K562 (cell line): ENCODE results near the gene SLFN14. TPM values are rescaled to one million over a fixed set of nuclear protein-coding genes. Genes with fewer than 3 reads are reported as not detected.

ENCODE experiments used
- C11orf30 ChIP-seq: fragments of 450-650 bp; IDR thresholded peaks from 2 replicates; pipeline ENCODE4 v1.6.1; 2016; ENCODE audit warnings: low read depth, mild to moderate bottlenecking
- GABPA ChIP-seq: fragments of 200-800 bp; sonication (Bioruptor generic); conservative IDR thresholded peaks from 2 replicates; pipeline ENCODE4 v1.6.1; 2016; ENCODE audit warnings: low read depth, missing genetic modification characterization, missing compliant biosample characterization
- GATA2 ChIP-seq: sonication (generic); formaldehyde crosslinking; IDR thresholded peaks from 2 replicates; pipeline ENCODE4 v1.4.0; 2020; ENCODE audit warnings: mild to moderate bottlenecking, missing genetic modification reagents
- HEY1 ChIP-seq: fragments of 250-450 bp; sonication (Bioruptor Pico); IDR thresholded peaks from 2 replicates; pipeline ENCODE4 v1.5.0; 2020; ENCODE audit warnings: mild to moderate bottlenecking, moderate library complexity, borderline replicate concordance
- LCOR ChIP-seq: sonication (generic); formaldehyde crosslinking; IDR thresholded peaks from 2 replicates; pipeline ENCODE4 v1.8.0; 2022; ENCODE audit warnings: mild to moderate bottlenecking, missing genetic modification reagents
- MAFF ChIP-seq: IDR thresholded peaks from 2 replicates; pipeline ENCODE4 v1.6.1; 2012; ENCODE audit warnings: low read length, improper control_type of control experiment
- MAFG ChIP-seq: fragments of 450-650 bp; conservative IDR thresholded peaks from 2 replicates; pipeline ENCODE4 v1.6.1; 2016; ENCODE audit warnings: missing genetic modification characterization, missing compliant biosample characterization
- MBD2 ChIP-seq: sonication (generic); IDR thresholded peaks from 2 replicates; pipeline ENCODE4 v1.6.1; 2016; ENCODE audit warnings: low read depth, borderline replicate concordance
- POLR2A ChIP-seq: fragments of 450-650 bp; conservative IDR thresholded peaks from 2 replicates; pipeline ENCODE4 v1.6.1; 2016
- PRDM10 ChIP-seq: fragments of 450-650 bp; IDR thresholded peaks from 2 replicates; pipeline ENCODE4 v1.6.1; 2018; ENCODE audit not compliant: partially characterized antibody
- PYGO2 ChIP-seq: fragments of 450-650 bp; IDR thresholded peaks from 2 replicates; pipeline ENCODE4 v1.6.1; 2016; ENCODE audit warnings: mild to moderate bottlenecking, missing genetic modification characterization, moderate library complexity, missing compliant biosample characterization
- SMARCC2 ChIP-seq: fragments of 450-650 bp; IDR thresholded peaks from 2 replicates; pipeline ENCODE4 v1.6.1; 2017; ENCODE audit warnings: antibody characterized with exemption, moderate library complexity, mild to moderate bottlenecking, low read depth
- SMARCE1 ChIP-seq: fragments of 450-650 bp; IDR thresholded peaks from 2 replicates; pipeline ENCODE4 v1.7.1; 2016; ENCODE audit warnings: mild to moderate bottlenecking
- SPI1 ChIP-seq: IDR thresholded peaks from 2 replicates; pipeline ENCODE4 v1.6.1; 2011; ENCODE audit warnings: low read depth, low read length, control low read depth, borderline replicate concordance
- TCF7L2 ChIP-seq: fragments of 150-350 bp; IDR thresholded peaks from 2 replicates; pipeline ENCODE4 v1.6.1; 2016; ENCODE audit warnings: low read depth, mild to moderate bottlenecking, low read length, moderate library complexity
- polyA plus RNA-seq, 8 experiments: library from polyadenylated mRNA; depleted of rRNA in 4 of 8; stranded (reverse) in 5 of 8; unstranded in 3 of 8; fragments of >200 nt; fragmentation: Nextera tagmentation in 2 of 8; fragmentation: Illumina TruSeq in 1 of 8; extraction: Ambion mirVana in 2 of 8; extraction: Trizol in 1 of 8; gene quantifications; 2 replicates each; pipeline versions ENCODE4 v1.2.1 to v1.2.3, GENCODE V29; 2011 to 2014; ENCODE audit warnings: inconsistent platforms in 1 of 8, missing spikeins in 1 of 8
- total RNA-seq, 7 experiments: library from RNA; depleted of rRNA in 6 of 7; stranded (reverse); fragments of >200 nt in 6 of 7; fragmentation: Illumina TruSeq in 2 of 7; extraction: Trizol in 2 of 7; gene quantifications; 2 replicates each; pipeline versions ENCODE4 v1.2.1 to v1.2.3, GENCODE V29; 2011 to 2021; ENCODE audit warnings: low replicate concordance in 1 of 7
- TF ChIP-seq, protein P1 (sequence below), 2 experiments: IDR thresholded peaks in 1 of 2; conservative IDR thresholded peaks in 1 of 2; 2 replicates each; pipeline ENCODE4 v1.6.1; 2016; ENCODE audit warnings: low read depth in 2 of 2, mild to moderate bottlenecking in 1 of 2, missing compliant biosample characterization in 1 of 2, missing genetic modification characterization in 1 of 2, moderate library complexity in 1 of 2
- TF ChIP-seq, protein P2 (sequence below): fragments of 450-650 bp; IDR thresholded peaks from 2 replicates; pipeline ENCODE4 v1.6.1; 2017; ENCODE audit warnings: antibody characterized with exemption, mild to moderate bottlenecking

SLFN14 gene
- total and polyA plus RNA-seq, 9 of the 15 experiments (the other 6 are each of a cell fraction or from before 2014, with no cell fraction given) = 1.3 to 4.3 (median 3.1) TPM

DNA sequence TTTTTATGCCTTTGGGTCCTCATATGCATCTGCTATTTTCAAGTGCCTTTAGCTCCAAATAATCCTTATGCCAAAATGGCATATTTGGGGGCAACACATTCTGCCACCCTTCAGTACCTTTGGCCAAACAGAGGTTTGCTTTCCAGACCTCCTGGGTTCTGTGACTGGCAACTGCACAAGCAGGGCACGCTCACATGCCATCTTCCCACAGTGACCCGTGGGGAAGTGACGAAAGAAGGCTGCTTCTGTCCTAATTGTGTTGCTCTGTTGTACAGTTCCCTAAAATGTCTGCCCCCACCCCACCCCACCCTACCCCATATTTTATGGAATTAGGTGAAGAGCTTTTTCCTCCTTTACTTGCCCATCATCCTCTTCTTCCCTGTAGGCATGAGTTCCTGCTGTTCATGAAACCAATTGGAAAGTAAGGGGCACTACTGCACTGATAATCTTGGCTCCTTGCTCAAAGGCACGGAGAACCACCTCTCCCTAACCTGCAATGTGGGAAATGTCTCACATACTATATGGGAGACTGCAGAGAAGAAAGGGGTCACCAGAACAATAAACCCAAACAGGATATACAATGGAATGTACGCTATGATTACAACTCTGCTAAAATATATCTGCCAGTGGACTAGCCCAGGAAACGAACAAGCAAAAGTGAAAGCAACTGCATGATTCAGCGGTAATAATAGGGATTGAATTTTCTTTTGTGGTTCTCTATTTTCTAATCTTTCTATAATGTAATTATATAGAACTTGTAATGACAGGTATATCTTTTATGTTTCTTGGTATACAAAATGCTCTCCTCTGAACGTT, 19.8 kb downstream of the SLFN14 start (continued):
- TF ChIP-seq LCOR (CRISPR knock-in tag) (no peak), SMARCE1 (0 out of 2 replicates have a peak, but pooled peaks have one; percentile 21), HEY1 (CRISPR knock-in tag) (no peak), GATA2 (CRISPR knock-in tag) (no peak), PRDM10 (peak; percentile 81), GABPA (tag) (0 out of 2 replicates have a peak, but pooled peaks have one; percentile 32), POLR2A (peak; percentile 31; the same call in 1 of the 2 replicates), PYGO2 (tag) (no peak), MAFG (tag) (peak; percentile 82), C11orf30 (peak; percentile 87), SMARCC2 (peak; percentile 70; the same call in 1 of the 2 replicates), SPI1 (0 out of 2 replicates have a peak, but pooled peaks have one; percentile 34), TCF7L2 (no peak), MAFF (peak; percentile 66), MBD2 (0 out of 2 replicates have a peak, but pooled peaks have one; percentile 28)
- TF ChIP-seq, protein P1, sequence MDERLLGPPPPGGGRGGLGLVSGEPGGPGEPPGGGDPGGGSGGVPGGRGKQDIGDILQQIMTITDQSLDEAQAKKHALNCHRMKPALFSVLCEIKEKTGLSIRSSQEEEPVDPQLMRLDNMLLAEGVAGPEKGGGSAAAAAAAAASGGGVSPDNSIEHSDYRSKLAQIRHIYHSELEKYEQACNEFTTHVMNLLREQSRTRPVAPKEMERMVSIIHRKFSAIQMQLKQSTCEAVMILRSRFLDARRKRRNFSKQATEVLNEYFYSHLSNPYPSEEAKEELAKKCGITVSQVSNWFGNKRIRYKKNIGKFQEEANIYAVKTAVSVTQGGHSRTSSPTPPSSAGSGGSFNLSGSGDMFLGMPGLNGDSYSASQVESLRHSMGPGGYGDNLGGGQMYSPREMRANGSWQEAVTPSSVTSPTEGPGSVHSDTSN (CRISPR knock-in tag; IDR thresholded peaks at IDR 0.05; ENCODE audit: low read depth) = no peak
- TF ChIP-seq, protein P1 (tag; conservative IDR thresholded peaks at IDR 0.05; ENCODE audit: low read depth) = peak; percentile 13; the same call in 1 of the 2 replicates
- TF ChIP-seq, protein P2, sequence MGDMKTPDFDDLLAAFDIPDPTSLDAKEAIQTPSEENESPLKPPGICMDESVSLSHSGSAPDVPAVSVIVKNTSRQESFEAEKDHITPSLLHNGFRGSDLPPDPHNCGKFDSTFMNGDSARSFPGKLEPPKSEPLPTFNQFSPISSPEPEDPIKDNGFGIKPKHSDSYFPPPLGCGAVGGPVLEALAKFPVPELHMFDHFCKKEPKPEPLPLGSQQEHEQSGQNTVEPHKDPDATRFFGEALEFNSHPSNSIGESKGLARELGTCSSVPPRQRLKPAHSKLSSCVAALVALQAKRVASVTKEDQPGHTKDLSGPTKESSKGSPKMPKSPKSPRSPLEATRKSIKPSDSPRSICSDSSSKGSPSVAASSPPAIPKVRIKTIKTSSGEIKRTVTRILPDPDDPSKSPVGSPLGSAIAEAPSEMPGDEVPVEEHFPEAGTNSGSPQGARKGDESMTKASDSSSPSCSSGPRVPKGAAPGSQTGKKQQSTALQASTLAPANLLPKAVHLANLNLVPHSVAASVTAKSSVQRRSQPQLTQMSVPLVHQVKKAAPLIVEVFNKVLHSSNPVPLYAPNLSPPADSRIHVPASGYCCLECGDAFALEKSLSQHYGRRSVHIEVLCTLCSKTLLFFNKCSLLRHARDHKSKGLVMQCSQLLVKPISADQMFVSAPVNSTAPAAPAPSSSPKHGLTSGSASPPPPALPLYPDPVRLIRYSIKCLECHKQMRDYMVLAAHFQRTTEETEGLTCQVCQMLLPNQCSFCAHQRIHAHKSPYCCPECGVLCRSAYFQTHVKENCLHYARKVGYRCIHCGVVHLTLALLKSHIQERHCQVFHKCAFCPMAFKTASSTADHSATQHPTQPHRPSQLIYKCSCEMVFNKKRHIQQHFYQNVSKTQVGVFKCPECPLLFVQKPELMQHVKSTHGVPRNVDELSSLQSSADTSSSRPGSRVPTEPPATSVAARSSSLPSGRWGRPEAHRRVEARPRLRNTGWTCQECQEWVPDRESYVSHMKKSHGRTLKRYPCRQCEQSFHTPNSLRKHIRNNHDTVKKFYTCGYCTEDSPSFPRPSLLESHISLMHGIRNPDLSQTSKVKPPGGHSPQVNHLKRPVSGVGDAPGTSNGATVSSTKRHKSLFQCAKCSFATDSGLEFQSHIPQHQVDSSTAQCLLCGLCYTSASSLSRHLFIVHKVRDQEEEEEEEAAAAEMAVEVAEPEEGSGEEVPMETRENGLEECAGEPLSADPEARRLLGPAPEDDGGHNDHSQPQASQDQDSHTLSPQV = peak; percentile 82
